Large intestine (tissue), 3 donors: ENCODE data around the gene CSNK1A1L. TPM values are rescaled to one million over a fixed set of nuclear protein-coding genes. Genes with fewer than 3 reads are reported as not detected.

ENCODE experiments used
- DNase-seq, 2 donors: peaks; one replicate each; pipeline versions ENCODE4 v3.0.0 to v3.0.0-alpha.2; 2013
- H3K27ac ChIP-seq: one replicate; pipeline ENCODE4 v1.5.1; 2013; ENCODE audit warnings: low read length
- H3K27me3 ChIP-seq: 2 replicates; pipeline ENCODE4 v1.6.1; 2013; ENCODE audit warnings: low read length; ENCODE audit not compliant: control insufficient read depth, insufficient read depth
- H3K36me3 ChIP-seq: 2 replicates; pipeline ENCODE4 v1.6.1; 2013; ENCODE audit warnings: low read length; ENCODE audit not compliant: control insufficient read depth, insufficient read depth
- H3K4me1 ChIP-seq: one replicate; pipeline ENCODE4 v1.6.1; 2013; ENCODE audit warnings: low read length; ENCODE audit not compliant: control insufficient read depth, insufficient read depth
- H3K4me3 ChIP-seq: one replicate; pipeline ENCODE4 v1.5.1; 2013; ENCODE audit warnings: low read length
- H3K9me3 ChIP-seq: one replicate; pipeline ENCODE4 v1.6.1; 2013; ENCODE audit warnings: mild to moderate bottlenecking, low read depth, low read length, moderate library complexity; ENCODE audit not compliant: control insufficient read depth
- WGBS: methylation state at CpG from one replicate; pipeline ENCODE4 v1.1.5; 2013; ENCODE audit warnings: low lambda C conversion rate; ENCODE audit not compliant: insufficient coverage; 5-methylcytosine and 5-hydroxymethylcytosine counted together
- polyA plus RNA-seq: library from polyadenylated mRNA; unstranded; fragments of 120-200 nt; gene quantifications from one replicate; pipeline ENCODE4 v1.2.1, GENCODE V29; 2013

Gene CSNK1A1L
- polyA plus RNA-seq, 1 donor = not detected

DNA sequence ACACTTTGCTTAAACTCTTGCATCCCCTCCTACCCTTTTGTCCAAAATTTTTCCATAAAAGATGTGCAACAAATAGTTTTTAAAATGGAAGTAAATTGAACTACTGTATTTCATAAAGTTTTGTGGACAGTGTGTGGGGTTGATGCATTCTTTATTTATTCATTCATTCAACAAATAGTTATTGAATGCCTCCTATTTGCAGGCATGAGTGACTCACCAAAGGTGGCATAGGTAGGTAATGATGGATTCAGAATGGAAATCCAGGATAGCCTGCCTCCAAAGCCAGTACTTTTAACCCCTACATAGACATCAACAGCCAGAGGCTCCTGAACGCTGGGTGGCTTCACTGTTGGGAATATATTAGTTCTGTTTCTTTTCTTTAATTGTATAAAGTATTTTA, 2.4 kb upstream of the CSNK1A1L start:
- no peak for DNase-seq
- H3K9me3 ChIP-seq = peaks cover 3% of the 10 kb centered on the region
- no peak overlapping the region for H3K4me3 ChIP-seq
- no peaks in the 10 kb centered on the region for H3K27me3 ChIP-seq
- H3K27ac ChIP-seq = no peak overlapping the region
- H3K4me1 ChIP-seq = no peaks in the 10 kb centered on the region
- H3K36me3 ChIP-seq = no peaks in the 10 kb centered on the region
- 60% methylated on average over 1 of the region's 1 CpG for WGBS

GRCh38 chr13:37107456-37107855, 2.0 kb upstream of the CSNK1A1L start:
- no peak overlapping the region for H3K27ac ChIP-seq
- no peak overlapping the region for H3K4me3 ChIP-seq
- DNase-seq = no peak
- H3K36me3 ChIP-seq = no peaks in the 10 kb centered on the region
- WGBS = 80% methylated on average over 1 of the region's 4 CpGs
- peaks cover 3% of the 10 kb centered on the region for H3K9me3 ChIP-seq
- no peaks in the 10 kb centered on the region for H3K4me1 ChIP-seq
- no peaks in the 10 kb centered on the region for H3K27me3 ChIP-seq

DNA sequence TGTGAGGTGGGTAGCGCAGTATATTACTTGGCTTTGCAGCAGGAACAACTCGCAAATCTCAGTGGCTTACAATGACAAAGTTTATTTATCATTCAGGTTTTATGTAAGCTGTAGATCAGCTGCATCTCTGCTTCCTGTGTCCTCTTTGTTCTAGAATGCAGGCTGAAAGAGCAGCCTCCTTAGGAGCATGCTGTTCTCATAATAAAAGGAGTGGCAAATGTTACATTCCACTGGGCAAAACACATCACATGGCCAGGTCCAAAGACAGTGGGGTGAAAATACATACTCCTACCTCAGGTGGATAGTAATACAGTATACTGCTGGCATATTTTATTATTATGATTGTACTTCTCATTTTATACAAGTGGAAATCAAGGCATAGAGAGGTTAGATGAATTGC, 1.2 kb upstream of the CSNK1A1L start:
- Histone ChIP-seq H3K27ac (no peak overlapping the region), H3K27me3 (no peaks in the 10 kb centered on the region), H3K9me3 (peaks cover 3% of the 10 kb centered on the region), H3K4me1 (no peaks in the 10 kb centered on the region), H3K36me3 (no peaks in the 10 kb centered on the region), H3K4me3 (no peak overlapping the region)
- WGBS = no CpG with 5 or more reads among the region's 2 CpGs
- DNase-seq = no peak

- Histone ChIP-seq H3K36me3 (no peaks in the 10 kb centered on the region), H3K9me3 (peaks cover 3% of the 10 kb centered on the region), H3K27me3 (no peaks in the 10 kb centered on the region), H3K4me1 (no peaks in the 10 kb centered on the region), H3K4me3 (no peak overlapping the region), H3K27ac (no peak overlapping the region)
- 39% methylated on average over 2 of the region's 4 CpGs for WGBS
- no peak for DNase-seq
Measured at GRCh38 chr13:37102896-37103295, 2.6 kb downstream of the CSNK1A1L start.

GRCh38 chr13:37101201-37101600, 4.3 kb downstream of the CSNK1A1L start:
- WGBS = 50% methylated on average over 1 of the region's 1 CpG
- Histone ChIP-seq H3K27me3 (no peaks in the 10 kb centered on the region), H3K27ac (no peak overlapping the region), H3K4me1 (no peaks in the 10 kb centered on the region), H3K9me3 (peaks cover 3% of the 10 kb centered on the region), H3K4me3 (no peak overlapping the region), H3K36me3 (no peaks in the 10 kb centered on the region)
- no peak for DNase-seq

- no peaks in the 10 kb centered on the region for H3K27me3 ChIP-seq
- H3K9me3 ChIP-seq = peaks cover 3% of the 10 kb centered on the region
- no peak for DNase-seq
- H3K27ac ChIP-seq = no peak overlapping the region
- no peaks in the 10 kb centered on the region for H3K36me3 ChIP-seq
- H3K4me1 ChIP-seq = no peaks in the 10 kb centered on the region
- no peak overlapping the region for H3K4me3 ChIP-seq
Measured at GRCh38 chr13:37100731-37101130, 4.7 kb downstream of the CSNK1A1L start.

DNA sequence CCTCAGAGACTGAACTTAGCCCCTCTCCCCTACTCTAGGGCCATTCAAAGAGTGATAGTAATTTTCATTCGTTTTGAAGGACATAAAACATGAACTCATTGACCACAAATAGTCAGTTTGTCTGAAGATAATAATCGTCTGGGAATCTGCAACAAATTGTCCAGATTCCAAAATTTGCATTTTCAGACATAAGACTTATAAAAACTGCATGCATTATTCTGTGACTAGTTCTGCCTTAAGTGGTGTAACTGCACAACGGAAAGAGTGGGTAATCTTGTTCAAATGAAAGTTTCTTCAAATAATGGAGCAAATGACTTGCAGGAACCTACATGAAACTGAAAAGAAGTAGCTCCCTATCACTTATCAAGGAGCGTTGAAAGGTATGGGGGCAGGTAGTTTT, 8.4 kb downstream of the CSNK1A1L start:
- Histone ChIP-seq H3K4me3 (no peak overlapping the region), H3K36me3 (no peaks in the 10 kb centered on the region), H3K9me3 (no peaks in the 10 kb centered on the region), H3K27ac (no peak overlapping the region), H3K4me1 (no peaks in the 10 kb centered on the region), H3K27me3 (no peaks in the 10 kb centered on the region)
- WGBS = 67% methylated on average over 1 of the region's 4 CpGs
- DNase-seq = no peak

DNA sequence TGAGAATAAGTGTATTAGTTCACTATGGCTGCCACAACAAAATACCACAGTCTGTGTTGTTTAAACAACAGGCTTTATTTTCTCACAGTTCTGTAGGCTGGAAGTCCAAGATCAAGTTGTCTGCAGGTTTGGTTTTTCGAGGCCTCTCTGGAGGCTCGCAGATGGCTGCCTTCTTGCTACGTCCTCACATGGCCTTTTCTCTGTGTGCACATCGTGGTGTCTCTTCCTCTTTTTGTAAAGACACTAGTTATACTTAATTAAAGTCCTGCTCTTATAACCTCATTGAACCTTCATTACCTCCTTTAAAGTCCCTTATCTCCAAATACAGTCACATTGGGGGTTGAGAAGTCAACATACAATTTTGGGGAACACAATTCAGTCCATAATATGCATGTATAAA, 10.6 kb downstream of the CSNK1A1L start:
- Histone ChIP-seq H3K9me3 (no peaks in the 10 kb centered on the region), H3K36me3 (no peaks in the 10 kb centered on the region), H3K27ac (no peak overlapping the region), H3K27me3 (no peaks in the 10 kb centered on the region), H3K4me3 (no peak overlapping the region), H3K4me1 (no peaks in the 10 kb centered on the region)
- no peak for DNase-seq
- WGBS = 100% methylated on average over 3 of the region's 4 CpGs

DNA sequence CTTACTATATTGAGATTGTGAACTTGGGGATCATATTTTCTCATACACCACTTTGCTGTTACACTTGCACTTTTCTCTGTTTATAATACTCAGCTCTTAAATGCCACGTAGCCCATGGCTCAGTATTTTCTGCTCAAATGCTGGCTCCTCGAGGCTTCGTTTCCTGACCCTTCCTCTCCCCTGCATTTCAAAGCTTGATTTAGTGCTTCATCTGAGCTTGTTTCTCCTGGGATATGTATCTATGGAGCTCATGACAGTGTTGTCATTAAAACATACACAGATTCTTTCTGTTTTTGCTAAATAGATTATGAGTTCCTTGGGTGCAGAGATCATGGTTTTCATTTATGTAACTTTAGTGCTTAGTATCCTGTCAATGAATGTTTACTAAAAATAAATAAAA, 11.4 kb downstream of the CSNK1A1L start:
- 52% methylated on average over 3 of the region's 3 CpGs for WGBS
- DNase-seq = no peak
- H3K9me3 ChIP-seq = no peaks in the 10 kb centered on the region
- H3K4me1 ChIP-seq = no peaks in the 10 kb centered on the region
- H3K36me3 ChIP-seq = no peaks in the 10 kb centered on the region
- no peaks in the 10 kb centered on the region for H3K27me3 ChIP-seq
- H3K27ac ChIP-seq = no peak overlapping the region
- H3K4me3 ChIP-seq = no peak overlapping the region

DNA sequence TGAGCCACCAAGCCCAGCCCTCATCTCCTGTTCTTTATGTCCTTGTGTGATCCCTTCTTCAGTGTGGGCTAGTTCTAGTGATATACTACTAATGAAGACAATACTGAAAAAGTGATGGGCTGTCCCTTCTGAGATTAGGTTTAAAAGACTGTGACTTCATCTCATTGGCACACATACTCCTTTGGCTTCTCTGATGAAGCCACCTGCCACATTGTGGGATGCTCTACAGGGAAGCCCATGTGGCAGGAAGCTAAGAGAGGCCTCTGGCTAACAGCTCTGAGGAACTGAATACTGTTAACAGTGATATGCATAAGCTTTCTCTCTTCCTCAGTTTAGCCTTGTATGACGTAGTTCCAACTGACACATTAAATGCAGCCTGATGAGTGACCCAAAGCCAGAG, 13.6 kb downstream of the CSNK1A1L start:
- Histone ChIP-seq H3K27ac (no peak overlapping the region), H3K4me3 (no peak overlapping the region), H3K4me1 (no peaks in the 10 kb centered on the region), H3K27me3 (no peaks in the 10 kb centered on the region), H3K9me3 (no peaks in the 10 kb centered on the region), H3K36me3 (no peaks in the 10 kb centered on the region)
- WGBS = no CpG with 5 or more reads among the region's 1 CpG
- DNase-seq = no peak

DNA sequence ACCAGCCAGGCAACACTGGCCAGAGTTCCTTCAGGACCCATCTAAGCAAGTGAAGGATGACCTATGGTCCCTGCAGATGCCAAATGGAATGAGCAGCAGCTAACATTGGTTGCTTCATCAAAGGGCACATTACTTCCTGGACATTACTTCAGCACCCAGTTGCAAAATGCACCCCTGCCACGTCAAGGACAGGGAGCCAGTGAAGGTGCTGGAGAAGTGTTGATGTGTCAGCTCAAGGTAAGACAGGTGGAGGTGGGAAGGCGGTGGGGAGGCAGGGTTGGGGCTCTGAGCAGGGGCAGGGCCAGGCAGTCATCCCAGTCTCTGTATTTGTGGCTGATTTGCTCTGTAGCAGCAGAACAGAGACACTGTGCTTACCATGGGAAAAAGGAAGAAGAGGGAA, 14.6 kb downstream of the CSNK1A1L start:
- Histone ChIP-seq H3K27ac (no peak overlapping the region), H3K4me3 (no peak overlapping the region), H3K9me3 (no peaks in the 10 kb centered on the region), H3K36me3 (no peaks in the 10 kb centered on the region), H3K27me3 (no peaks in the 10 kb centered on the region), H3K4me1 (no peaks in the 10 kb centered on the region)
- WGBS = no CpG with 5 or more reads among the region's 2 CpGs
- no peak for DNase-seq
